ENCODE results near the gene COL9A1.

DNA sequence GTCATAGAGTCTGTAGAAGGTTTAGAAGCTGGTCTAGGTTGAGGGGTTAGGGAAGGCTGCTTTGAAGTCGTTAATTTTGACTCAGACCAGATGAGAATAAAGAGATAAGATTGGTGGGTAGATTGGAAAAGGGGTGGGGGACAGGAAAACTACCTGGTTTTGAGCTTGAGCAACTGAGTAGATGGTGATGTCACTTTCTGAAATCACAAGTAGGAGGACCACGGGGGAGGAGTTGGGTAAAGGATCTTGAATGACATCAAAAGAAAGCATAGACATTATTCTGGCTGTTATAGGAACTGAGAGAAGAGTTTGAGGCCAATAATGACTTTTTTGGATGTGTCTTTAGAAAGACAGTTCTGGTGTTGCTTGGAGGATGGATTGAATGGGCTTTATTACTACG lies 4.1 kb upstream of the COL9A1 start:
- no peak for TF ChIP-seq POLR2A (IDR thresholded peaks at IDR 0.05)
- TF ChIP-seq, protein P1, sequence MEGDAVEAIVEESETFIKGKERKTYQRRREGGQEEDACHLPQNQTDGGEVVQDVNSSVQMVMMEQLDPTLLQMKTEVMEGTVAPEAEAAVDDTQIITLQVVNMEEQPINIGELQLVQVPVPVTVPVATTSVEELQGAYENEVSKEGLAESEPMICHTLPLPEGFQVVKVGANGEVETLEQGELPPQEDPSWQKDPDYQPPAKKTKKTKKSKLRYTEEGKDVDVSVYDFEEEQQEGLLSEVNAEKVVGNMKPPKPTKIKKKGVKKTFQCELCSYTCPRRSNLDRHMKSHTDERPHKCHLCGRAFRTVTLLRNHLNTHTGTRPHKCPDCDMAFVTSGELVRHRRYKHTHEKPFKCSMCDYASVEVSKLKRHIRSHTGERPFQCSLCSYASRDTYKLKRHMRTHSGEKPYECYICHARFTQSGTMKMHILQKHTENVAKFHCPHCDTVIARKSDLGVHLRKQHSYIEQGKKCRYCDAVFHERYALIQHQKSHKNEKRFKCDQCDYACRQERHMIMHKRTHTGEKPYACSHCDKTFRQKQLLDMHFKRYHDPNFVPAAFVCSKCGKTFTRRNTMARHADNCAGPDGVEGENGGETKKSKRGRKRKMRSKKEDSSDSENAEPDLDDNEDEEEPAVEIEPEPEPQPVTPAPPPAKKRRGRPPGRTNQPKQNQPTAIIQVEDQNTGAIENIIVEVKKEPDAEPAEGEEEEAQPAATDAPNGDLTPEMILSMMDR (IDR thresholded peaks at IDR 0.05) = no peak
- TF ChIP-seq POLR2AphosphoS5 (IDR thresholded peaks at IDR 0.05) = no peak
